GM19372 (cell line): ENCODE measurements around the gene MYG1.
"Not testable (repeated sequence)": the region's sequence is repeated elsewhere in the genome, so short reads cannot be mapped to it uniquely, and the experiment has no call there.

Experiments used
- ATAC-seq: cut with Tn5 transposase; IDR thresholded peaks from one replicate; pipeline ENCODE4 v1.9.1; 2021; ENCODE audit warnings: mild to moderate bottlenecking, low read depth, moderate library complexity; ENCODE audit not compliant: unreplicated experiment

The MYG1 gene

DNA sequence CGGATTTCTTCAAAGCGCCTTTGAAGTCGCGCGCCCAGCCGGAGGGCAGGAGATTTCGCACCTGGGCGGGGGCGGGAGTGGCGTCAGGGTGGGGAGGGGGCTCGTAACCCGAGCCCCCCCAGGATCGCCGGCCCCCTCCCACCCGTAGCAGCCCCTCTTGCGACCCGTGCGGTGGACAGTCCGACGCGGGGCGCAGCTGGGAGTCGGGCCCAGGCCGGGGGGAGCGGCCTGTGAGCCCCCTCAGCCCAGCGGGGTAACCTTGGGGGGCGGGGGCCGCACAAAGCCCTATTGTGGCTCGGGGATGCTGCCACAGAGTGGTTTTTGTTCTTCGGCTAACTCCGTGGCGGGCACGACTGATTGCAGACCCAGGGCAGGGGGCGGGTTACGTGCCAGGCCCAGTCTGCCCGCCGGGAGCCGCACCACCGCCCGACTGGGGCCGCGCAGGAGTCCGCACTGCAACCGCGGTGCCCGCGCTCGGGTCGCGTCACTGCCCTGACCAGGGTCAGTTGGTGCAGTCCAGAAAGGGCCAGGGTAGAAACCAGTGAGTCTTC is 26.1 kb downstream of the MYG1 start:
- no peak for ATAC-seq

DNA sequence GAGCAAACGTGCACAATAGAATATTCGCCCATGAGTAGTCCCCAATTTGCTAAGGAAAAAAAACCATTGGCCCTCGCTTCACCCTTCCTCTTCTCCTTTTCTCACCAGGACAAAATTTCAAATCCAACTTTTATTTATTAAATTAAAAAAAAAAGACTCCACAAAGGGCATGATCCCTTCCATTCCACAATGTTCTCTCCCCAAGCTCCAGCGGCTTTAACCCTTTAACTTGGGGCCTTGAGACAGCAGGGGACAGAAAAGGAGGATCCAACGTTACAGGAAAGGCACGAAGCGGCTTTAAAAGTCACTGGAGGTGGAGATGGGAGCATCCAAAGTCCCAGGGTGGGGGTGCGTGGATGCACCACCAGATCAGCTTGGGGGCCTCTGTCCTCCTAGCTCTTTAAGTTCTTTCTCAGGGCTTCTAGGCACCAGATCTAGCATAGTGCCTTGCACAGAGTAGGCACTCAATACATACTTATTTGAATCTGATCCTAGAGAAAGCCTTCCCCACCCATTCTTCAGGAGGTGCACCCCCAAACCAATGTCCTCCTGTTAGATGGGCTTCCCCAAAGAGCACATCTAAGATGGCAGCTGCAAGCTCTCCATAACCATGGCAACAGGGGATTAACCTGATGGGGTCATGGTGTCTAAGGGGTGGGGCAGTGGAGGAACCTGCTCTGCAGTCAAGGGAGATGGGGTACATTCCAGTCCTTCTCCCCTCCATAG is 27.1 kb downstream of the MYG1 start:
- no peak for ATAC-seq

DNA sequence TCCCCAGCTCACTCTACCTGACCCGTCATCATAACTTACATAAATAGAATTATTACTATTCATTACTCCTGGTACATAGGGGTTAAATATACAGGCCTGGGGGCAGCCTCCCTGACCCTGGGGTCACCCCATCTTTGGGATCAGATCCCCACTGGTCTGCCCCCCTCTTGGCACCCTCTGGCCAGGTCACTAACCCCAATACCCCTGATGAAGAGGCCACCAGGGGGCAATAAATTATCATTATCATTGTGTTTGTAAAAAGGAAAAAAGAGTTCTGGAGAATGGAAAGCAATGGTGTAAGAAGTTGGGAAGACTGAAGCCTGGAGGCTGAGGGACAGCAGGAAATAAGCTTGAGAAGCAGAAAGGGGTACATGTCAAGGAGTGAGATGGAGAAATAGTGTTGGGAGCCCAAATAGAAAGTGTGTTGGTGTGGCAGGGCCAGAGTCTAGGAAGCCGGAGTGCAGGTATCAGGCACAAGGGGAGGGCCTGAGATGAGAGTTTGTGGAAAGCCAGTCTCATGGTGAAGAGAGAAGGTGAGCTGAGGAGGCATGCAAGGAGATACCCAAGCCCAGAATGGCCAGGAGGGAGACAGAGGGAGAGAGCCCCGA is 28.0 kb downstream of the MYG1 start:
- ATAC-seq: no peak

DNA sequence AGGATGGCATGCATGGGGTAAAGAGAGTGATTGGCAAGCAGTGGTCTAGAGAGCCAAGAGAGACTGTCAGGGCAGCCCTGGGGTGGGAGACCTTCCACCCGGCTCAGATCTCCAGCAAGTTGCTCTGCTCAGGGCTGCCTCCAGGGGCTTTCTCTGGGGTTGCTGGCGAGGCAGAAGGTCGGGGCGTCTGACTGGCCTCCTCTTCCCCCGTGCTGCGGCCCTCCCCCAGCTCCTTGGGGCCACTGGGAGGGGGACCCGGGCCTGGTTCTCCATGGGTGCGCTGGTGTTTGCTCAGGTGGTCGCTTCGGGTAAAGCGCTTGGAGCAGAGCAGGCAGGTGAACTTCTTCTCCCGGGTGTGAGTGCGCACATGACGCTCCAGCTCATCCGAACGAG is 28.5 kb downstream of the MYG1 start:
- ATAC-seq: no peak

DNA sequence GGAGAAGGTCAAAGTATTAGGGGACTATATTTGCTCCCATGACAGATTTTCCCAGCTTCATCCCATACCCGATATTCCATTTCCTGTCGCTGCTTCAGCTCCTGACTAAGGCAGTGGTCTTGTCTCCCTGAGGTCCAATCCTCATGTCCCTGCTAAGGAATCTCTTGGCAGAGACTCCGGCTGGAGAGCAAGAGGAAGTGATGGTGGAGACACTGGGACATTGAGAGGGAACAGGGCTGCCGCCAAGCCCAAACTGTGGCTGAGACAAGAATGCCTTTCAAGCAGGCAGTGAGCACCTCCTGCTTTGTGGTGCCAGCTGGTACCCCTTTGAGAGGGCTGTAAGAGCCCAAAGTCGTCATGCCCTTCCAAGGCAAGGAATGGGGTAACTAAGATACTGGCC is 31.2 kb downstream of the MYG1 start:
- no peak for ATAC-seq

DNA sequence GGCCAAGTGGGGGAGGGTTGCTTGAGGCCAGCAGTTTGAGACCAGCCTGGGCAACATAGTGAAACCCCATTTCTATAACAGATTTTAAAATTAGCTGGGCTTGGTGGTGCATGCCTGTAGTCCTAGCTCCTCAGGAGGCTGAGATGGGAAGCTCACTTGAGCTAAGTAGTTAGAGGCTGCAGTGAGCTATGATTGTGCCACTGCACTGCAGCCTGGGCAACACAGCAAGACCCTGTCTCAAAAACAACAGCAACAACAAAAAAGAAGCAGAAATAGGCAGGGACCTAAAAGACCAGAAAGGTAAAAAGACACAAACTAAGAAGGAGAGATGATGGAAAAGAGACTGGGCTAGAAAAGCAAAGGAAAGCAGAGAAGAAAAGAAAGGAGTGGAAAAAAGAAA is 32.8 kb downstream of the MYG1 start:
- not testable (repeated sequence) for ATAC-seq

DNA sequence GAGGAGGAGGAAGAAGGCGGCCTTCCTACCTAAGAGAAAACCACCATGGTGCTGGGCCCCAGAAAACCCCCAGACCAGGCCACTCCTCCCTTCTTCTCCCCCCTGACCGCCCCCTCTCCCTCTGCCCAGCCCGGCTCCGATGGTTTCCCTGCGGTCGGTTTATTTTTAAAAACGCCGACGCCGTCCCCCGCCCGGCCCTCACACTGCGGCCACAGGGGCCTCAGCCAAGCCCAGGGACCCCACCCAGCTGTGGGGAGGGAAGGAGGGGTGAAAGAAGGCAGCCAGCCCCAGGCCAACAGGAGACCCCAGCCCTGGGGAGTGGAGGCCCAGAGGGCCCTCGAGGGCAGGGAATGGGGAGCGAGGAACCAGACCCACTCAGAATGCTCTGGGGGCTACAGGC is 33.2 kb downstream of the MYG1 start:
- ATAC-seq: no peak

DNA sequence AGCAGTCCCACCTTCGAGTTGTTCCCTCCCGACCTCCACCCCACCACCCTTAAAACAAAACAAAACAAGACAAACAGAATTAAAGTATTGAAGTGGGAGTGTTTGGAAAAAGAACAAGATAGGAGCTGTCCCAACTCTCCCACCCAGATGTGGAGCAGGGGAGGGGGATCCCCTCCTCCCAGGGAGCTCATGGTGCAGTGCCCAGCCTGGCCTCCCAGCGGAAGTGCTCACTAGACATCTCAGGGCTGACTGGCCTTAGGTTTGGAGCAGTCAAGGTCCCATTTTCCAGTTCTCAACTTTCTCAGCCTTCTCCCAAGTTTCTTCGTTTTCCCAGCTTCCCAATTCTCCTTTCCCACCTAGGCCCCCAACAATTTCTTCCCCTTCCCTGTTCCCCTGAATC is 33.8 kb downstream of the MYG1 start:
- no peak for ATAC-seq

DNA sequence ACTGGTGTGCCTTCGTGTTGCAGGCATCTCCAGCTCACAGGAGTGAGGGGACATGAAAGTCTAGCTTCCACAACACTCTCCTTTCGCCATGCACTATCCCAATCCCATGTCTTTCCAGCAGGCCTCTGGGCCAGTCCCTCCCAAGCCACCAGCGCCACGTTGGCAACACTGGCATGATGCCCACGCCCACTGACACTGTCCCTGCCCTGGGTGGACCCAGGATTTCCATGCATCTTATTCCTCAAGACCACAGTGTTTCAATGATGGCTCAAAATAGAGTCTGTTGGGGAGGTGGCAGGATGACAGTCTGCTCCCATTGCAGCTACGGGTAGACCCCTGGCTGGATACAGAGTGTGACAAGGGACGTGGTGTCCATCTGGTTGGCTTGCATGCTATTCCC is 34.4 kb downstream of the MYG1 start:
- ATAC-seq: no peak

DNA sequence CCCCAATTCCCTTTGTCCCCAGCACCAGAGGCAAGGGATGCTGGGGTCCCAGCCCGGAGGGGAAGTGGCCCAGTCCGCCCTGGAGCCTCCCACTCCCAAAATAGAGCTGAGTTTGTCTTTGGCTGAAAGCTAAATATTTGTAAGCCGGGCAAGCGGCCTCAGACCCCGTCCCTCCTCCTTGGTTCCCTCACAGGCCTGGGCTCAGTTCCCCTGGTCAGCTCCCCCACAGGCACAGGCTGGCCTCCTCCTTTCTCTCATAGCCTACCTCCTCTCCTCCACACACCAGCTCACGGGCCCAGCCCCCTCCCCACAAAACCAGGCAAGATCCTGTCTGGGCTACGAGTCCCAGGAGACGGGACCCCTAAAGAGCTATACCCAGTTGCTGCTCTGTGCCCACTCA is 35.3 kb downstream of the MYG1 start:
- no peak for ATAC-seq

DNA sequence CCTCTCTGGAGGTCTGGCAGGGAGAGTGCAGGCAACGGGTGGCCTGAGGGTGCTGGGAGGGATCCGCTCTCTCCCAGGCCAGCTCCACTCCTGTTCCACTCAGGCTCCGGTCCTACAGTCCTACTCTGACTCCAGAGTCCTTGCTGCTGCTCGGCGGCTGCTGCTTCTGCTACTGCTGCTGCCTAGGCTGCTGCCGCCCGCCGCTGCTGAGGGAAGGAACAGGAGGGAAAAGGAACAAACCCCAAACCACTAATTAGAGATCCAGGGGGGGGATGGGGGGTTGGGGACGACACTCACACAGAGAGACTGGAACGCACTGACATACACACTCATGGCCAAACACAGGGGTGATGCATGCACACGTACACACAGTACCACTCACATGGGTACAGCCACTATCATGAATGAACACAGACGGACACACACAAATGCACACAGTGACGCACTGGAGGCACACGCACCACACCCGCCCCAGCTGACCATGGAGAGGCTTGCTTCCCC is 36.7 kb downstream of the MYG1 start, which contains the start of gene SP7:
TSS of gene SP7 (minus strand) at position 174 of the 501 bp plus-strand sequence. CDS start 708 bp downstream, outside the sequence.
- ATAC-seq: no peak

DNA sequence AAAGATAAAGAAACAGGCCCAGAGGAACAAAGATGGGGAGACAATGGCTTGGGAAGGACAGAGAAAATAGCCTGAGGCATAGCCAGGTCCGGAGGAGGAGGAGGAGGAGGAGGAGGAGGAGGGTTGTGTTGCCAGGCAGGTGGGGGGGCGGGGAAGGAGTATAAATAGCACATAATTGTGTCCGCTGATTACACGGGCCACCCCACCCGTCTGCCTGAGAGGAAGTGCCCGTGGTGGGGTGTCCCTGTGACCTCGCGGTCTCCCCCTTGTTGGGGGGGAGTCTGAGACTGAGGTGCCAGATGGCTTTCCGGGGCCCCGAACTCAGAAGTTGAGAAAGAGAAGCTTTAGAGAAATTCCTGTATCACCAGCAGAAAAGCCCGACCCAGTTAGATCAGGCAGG is 38.5 kb downstream of the MYG1 start:
- ATAC-seq: no peak

DNA sequence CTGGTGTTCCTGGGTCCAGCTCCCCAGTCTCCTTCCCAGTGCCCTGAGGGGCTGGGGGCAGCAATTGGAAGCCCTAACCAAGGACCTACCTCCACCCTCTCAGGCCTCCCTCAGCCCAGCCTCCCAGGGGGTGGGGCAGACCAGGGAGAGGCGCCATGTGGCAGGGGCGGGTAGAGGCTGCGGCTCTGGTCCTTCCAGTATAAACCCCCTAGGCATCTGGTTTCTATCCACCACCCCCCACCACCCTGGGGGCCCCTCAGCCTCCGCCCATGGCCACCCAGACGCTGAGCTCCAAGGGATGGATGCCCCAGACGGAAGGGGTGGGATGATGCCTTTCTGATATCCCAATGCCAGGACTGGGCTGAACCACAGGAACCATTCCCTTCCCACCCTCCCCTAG is 39.4 kb downstream of the MYG1 start:
- ATAC-seq: no peak

DNA sequence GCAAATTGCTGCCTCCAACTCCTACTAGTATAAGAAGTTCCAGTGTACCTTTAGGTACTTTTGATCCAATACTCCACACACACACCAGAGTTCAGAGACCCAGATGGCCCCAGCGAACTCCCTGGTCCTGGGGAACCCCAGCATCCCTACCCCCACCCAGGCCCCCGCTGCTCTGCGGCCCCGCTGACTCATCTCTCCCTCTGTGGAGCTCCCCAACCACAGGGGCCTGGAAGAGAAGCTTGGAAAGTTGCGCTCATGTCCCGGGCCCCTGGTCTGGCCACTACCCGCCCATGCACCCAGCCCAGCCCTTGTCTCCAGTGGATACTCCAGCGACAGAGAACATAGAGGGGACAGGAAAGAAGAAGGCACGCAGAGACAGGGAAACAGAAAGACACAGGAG is 40.9 kb downstream of the MYG1 start:
- no peak for ATAC-seq

DNA sequence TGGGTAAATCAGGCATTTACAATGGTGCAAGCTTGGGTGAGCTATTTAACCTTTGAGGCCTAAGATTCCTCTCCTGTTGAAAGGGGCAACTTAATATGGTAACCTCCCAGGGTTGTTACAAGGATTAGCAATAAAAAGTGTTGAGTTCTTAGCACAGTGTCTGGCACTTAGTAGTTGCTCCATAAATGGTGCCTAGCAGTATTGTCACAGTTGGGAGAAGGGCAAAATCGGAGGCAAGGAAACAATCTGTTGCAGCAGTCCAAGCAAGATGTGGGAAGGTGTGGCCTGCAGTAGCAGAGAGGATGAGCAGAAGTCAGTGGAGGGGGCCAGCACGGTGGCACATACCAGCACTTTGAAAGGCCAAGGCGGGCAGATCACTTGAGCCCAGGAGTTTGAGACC is 44.0 kb downstream of the MYG1 start:
- no peak for ATAC-seq

DNA sequence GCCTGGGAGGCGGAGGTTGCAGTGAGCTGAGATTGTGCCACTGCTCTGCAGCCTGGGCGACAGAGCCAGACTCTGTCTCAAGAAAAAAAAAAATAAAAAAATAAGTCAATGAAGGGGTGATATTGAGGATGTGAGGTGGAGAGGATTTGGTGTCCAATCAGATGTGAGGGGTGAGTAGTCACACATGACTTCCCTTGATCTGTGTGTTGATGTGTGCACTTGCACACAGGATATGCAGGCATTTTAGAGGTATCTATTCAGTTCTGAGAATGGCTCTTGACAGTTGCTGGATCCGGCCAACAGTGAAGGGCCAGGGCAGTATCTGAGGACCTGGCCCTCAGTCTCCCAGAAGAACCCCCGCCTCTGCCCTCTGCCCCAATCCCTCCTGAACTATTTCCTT is 44.5 kb downstream of the MYG1 start:
- ATAC-seq: no peak

DNA sequence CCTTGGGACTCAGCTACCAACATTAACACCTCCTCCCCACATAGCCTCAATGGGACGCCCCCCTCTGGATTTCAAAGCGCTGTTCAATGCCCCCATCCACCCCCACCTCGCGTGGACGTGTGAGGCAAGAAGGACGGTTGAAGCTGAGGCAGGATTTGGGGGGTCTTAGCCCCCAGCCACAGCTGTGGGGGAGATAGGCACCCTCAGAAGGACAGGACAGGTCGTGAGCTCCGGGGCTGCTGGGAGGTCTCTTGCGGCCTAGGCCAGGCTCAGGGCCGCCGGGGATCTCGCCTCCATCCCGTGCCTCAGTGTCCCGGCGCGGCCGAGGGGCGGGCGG is 45.0 kb downstream of the MYG1 start:
- no peak for ATAC-seq

DNA sequence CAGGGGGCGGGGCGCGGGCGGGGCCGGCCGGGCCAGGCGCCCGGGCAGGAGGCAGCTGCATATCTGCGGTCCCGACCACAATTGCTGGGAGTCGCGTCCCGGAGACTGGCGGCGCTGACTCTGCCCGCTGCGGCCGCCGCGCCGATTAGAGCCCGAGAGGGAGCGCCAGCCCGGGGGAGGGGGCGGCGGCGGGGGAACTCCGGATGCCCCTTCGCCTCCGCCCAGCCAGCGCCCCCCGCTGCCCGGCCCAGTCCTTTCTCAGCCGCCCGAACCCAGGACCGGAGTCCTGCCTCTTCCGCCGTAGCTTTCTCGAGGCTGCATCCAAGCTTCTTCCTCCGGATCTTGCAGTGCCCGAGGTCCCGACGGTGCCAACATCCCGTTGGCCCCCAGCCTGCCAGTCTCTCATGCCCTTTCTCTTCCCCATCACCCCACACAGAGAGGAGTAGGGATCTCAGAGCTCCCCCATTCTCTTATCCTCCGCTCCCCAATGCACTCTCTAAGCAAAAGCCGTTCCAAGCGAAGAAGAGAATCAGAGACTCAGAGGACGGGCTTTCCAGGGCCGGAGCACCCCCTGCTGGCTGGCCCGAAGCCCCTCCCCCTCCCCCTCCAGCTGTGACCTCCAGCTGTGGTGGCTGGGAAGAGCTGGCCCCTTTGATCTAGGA is 45.5 kb downstream of the MYG1 start:
- no peak for ATAC-seq

DNA sequence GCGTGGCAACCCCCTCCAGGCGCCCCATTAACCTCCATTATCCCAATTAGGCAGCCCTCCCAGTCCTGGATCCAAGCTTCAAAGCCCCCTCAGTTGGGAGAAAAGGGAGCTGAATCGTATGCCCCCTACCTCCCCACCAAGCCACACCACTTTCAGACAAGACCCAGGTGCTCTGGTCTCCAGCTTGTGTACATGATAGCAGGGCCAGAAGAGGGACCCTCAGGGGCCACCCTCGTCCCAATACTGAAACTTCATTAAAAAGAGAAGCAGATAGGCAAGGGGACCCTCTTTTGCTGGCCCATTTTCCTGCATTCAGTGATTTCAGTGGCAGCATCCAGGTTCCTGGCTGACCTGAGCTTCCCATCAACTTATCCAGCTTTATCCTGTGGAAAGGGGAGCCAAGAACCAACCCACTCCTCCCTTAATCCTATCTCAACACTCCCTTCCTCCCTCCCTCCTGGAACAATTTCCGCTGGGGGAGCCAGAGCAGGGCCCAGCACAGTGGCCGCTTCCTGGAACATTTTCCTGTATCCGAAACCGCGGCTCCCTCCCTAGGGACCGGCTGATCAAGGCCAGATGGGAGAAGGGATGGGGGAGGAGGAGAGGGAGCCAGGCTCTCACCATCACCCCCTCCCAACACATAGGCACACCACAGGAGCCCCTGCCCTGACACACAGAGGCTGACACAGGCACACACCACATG is 46.1 kb downstream of the MYG1 start:
- no peak for ATAC-seq

DNA sequence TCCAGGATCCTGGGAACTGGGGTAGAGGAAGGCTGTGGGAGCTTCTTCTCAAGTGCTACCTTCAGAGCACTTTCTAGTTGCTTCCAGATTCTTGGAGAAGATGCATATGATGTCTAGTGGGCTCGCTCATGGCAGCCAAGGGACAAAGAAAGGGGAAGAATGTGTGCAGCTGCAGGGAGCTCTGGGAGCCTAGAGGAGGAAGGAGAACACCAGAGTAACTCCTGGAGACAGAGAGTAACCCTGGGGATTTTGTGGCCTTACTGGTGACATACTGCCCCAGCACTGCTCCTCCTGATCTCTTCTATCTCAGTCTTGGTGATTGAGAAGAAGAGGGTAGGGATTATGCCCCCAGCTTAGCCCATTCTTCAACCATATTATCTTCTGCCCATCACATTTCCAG is 47.0 kb downstream of the MYG1 start:
- ATAC-seq: no peak

DNA sequence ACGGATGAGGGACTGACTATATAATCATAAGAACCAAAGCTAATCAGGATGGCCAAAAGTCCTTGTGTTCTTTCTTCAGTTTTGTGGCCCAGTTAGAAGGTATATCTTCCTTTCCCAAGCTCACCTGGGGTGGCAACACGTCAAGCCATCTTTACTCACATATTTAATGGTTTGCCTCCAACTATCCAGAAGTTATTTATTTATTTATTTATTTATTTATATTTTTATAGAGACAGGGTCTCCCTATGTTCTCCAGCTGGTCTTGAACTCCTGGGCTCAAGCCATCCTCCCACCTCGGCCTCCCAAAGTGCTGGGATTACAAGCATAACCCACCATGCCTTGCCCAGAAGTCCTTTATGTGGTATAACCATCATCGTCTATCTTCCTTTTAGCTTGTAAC is 48.4 kb downstream of the MYG1 start:
- ATAC-seq: no peak
